HAP-1 (cell line): Measurements from ENCODE around the gene GPR39.
A peak's percentile ranks its signal among the peaks of the same experiment; 100 is the strongest.
"Not testable (repeated sequence)": the region's sequence is repeated elsewhere in the genome, so short reads cannot be mapped to it uniquely, and the experiment has no call there.

Experiments used
- DNase-seq, 2 experiments: peaks; one replicate each; pipeline ENCODE4 v3.0.0-alpha.2; 2016 to 2020; ENCODE audit warnings: low spot score in 2 of 2
- H3K27me3 ChIP-seq: fragments of 250-450 bp; sonication (Bioruptor Pico); 2 replicates; pipeline ENCODE4 v1.5.1; 2020; ENCODE audit warnings: low read depth, mild to moderate bottlenecking, moderate library complexity
- H3K36me3 ChIP-seq: fragments of 250-450 bp; sonication (Bioruptor Pico); replicated peaks from 2 replicates; pipeline ENCODE4 v1.5.1; 2020; ENCODE audit warnings: mild to moderate bottlenecking
- H3K4me1 ChIP-seq: fragments of 250-450 bp; sonication (Bioruptor Pico); 2 replicates; pipeline ENCODE4 v1.5.1; 2020; ENCODE audit warnings: mild to moderate bottlenecking
- H3K4me3 ChIP-seq: fragments of 250-450 bp; sonication (Bioruptor Pico); 2 replicates; pipeline ENCODE4 v1.5.1; 2020; ENCODE audit warnings: mild to moderate bottlenecking, moderate library complexity
- H3K9me3 ChIP-seq: fragments of 250-450 bp; sonication (Bioruptor Pico); 2 replicates; pipeline ENCODE4 v1.5.1; 2020; ENCODE audit warnings: mild to moderate bottlenecking, moderate library complexity
- in situ Hi-C: fragments of 300-500 bp; cut with MboI; formaldehyde crosslinking; loops from 3 replicates; pipeline ENCODE4 v1.14.3; 2020; ENCODE audit warnings: low sequenced_read_pairs, inconsistent platforms, mixed read lengths

Gene GPR39

DNA sequence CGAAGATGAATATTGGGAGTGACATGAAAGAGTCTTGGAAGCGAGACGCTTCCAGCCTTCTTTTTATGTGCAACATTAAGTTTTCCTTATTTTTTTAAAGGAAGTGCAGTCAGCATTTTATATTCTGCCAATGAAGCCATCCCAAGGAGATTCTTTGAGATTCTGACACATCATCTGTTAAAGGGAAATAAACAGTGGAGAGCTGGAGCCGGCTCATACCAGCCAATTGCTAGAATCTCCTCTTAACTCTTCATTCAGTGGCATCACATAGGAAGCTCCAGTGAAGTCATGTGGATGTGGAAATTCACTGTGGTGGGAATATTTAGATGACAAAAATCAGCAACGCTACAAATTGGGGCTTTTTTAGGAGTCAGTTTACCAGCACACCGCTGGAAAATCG, 23.7 kb upstream of the GPR39 start:
- no peak overlapping the region for H3K4me3 ChIP-seq
- in situ Hi-C loops: no loop called here
- no peak for DNase-seq
- H3K9me3 ChIP-seq: no peaks in the 10 kb centered on the region
- no peaks in the 10 kb centered on the region for H3K36me3 ChIP-seq
- no peaks in the 10 kb centered on the region for H3K27me3 ChIP-seq
- H3K4me1 ChIP-seq: no peaks in the 10 kb centered on the region

DNA sequence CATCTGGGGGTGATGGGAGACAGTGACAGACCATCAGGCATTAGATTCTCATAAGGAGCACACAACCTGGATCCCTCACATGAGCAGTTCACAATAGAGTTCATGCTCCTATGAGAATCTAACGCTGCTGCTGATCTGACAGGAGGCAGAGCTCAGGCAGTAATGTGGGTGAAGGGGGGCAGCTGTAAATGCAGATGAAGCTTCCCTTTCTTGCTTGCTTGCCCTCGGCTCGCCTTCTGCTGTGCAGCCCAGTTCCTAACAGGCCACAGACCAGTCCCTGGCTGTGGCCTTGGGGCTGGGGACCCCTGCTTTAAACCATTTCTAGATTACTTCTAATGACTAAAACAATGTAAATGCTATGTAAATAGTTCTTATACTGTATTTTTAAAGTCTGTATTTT, 19.6 kb upstream of the GPR39 start:
- in situ Hi-C loops, H3K9me3 ChIP-seq, H3K4me3 ChIP-seq, H3K27me3 ChIP-seq, DNase-seq, H3K36me3 ChIP-seq, H3K4me1 ChIP-seq: not testable (repeated sequence)

DNA sequence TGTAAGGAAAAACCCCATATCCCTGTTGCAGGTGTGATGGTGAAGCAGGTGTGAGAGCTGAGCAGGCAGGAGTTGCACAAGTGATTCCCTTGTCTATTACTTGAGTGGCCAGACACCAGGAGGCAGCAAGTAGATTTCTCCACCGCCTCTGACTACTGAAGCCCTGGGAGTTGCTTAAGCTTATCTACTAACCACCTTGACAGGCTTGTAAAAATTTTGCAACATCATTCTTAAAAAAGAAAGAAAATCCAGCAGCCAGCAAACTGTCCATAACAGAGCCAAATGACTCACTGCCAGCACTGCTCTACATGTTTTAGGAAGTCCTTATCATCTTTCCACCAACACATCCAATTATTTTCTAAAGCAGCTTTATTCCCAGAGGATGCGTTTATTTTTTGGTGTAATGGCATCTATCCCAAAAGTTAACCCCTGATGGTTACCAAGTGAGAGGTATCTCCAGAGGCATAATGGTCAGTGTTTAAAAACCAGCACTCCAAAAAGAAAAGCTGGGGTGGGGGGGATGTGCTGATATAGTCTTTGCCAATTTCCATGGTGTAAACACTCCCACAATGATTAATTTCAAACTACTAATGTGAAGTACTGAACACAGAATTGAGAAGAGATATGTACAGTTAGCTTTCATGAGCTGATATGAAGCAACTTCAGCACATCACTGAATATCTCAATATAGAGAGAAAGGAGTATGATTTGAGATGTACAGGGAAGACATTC, 16.3 kb upstream of the GPR39 start:
- Histone ChIP-seq H3K36me3 (no peaks in the 10 kb centered on the region), H3K4me1 (no peaks in the 10 kb centered on the region), H3K4me3 (no peak overlapping the region), H3K27me3 (no peaks in the 10 kb centered on the region), H3K9me3 (no peaks in the 10 kb centered on the region)
- in situ Hi-C loops: no loop called here
- no peak for DNase-seq

- in situ Hi-C loops: no loop called here
- Histone ChIP-seq H3K4me1 (no peaks in the 10 kb centered on the region), H3K9me3 (no peaks in the 10 kb centered on the region), H3K27me3 (no peaks in the 10 kb centered on the region), H3K36me3 (no peaks in the 10 kb centered on the region), H3K4me3 (no peak overlapping the region)
- no peak for DNase-seq
These were observed 15.7 kb upstream of the GPR39 start for GRCh38 chr2:132400901-132401240.

DNA sequence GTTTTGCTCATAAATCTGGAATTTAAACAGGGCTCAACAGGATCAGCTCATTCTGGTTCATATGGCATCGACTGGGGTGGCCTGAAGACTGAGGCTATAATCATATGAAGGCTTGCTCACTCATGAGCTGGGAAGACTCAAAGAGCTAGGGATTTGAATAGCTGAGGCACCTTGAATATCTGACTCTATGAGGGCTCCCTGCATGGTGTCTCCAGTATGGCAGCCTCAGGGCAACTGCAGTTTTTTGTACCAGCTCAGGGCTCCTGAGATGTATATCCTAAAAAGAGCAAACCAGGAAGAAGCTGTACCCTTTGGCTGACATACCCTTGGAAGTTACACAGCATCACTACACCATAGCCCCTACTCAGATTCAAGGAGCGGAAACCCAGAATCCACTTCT, 15.3 kb upstream of the GPR39 start:
- H3K4me1 ChIP-seq: no peaks in the 10 kb centered on the region
- no peaks in the 10 kb centered on the region for H3K27me3 ChIP-seq
- in situ Hi-C loops: no loop called here
- no peaks in the 10 kb centered on the region for H3K36me3 ChIP-seq
- H3K9me3 ChIP-seq: no peaks in the 10 kb centered on the region
- no peak for DNase-seq
- no peak overlapping the region for H3K4me3 ChIP-seq

- Histone ChIP-seq H3K4me3 (no peak overlapping the region), H3K27me3 (no peaks in the 10 kb centered on the region), H3K9me3 (no peaks in the 10 kb centered on the region), H3K4me1 (no peaks in the 10 kb centered on the region), H3K36me3 (no peaks in the 10 kb centered on the region)
- DNase-seq: no peak
- in situ Hi-C loops: no loop called here
These were observed 13.5 kb upstream of the GPR39 start for GRCh38 chr2:132403146-132403545.

GRCh38 chr2:132404056-132404455, 12.5 kb upstream of the GPR39 start:
- no peak for DNase-seq
- H3K36me3 ChIP-seq: no peaks in the 10 kb centered on the region
- in situ Hi-C loops: no loop called here
- H3K9me3 ChIP-seq: no peaks in the 10 kb centered on the region
- no peaks in the 10 kb centered on the region for H3K27me3 ChIP-seq
- no peak overlapping the region for H3K4me3 ChIP-seq
- no peaks in the 10 kb centered on the region for H3K4me1 ChIP-seq

- H3K4me3 ChIP-seq: no peak overlapping the region
- no peaks in the 10 kb centered on the region for H3K27me3 ChIP-seq
- in situ Hi-C loops: no loop called here
- DNase-seq: no peak
- H3K9me3 ChIP-seq: no peaks in the 10 kb centered on the region
- no peaks in the 10 kb centered on the region for H3K36me3 ChIP-seq
- no peaks in the 10 kb centered on the region for H3K4me1 ChIP-seq
These were observed 8.8 kb upstream of the GPR39 start for GRCh38 chr2:132407784-132408183.

GRCh38 chr2:132412021-132412420, 4.6 kb upstream of the GPR39 start:
- Histone ChIP-seq H3K4me3 (no peak overlapping the region), H3K9me3 (no peaks in the 10 kb centered on the region), H3K4me1 (no peaks in the 10 kb centered on the region), H3K36me3 (no peaks in the 10 kb centered on the region), H3K27me3 (no peaks in the 10 kb centered on the region)
- DNase-seq: no peak
- in situ Hi-C loops: no loop called here

- Histone ChIP-seq H3K36me3 (no peaks in the 10 kb centered on the region), H3K4me1 (no peaks in the 10 kb centered on the region), H3K9me3 (no peaks in the 10 kb centered on the region), H3K27me3 (no peaks in the 10 kb centered on the region), H3K4me3 (no peak overlapping the region)
- in situ Hi-C loops: no loop called here
- DNase-seq: no peak
These were observed 2.5 kb upstream of the GPR39 start for GRCh38 chr2:132414081-132414480.

DNA sequence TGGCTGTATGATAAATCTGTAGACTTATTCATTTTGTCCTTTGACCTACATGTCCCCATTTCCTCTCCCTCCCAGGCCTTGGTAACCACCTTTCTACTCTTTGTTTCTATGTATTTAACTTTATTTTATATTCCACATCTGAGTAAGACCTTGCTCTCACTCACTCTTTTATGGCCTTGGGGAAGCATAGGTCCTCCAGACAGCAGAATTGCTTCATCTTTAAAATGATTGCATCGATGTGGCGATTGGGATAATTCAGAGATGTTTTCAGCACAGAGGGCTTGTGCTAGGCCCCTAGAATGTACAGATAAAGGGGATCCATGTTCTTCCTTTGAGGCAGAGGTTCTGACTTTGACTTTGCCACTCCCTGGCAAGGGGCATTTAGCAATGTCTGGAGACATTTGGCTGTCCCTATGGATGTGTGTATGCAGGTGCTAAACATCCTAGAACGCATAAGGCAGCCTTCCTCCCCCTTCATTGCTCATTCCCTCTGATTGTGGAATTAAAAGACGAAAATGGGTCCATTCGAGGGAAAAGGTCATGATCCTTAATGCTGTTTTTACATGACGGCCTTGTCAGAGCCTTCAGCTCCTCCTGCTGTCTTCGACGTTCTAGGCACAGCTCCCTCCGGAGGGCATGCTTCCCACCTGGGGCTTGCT, 1.2 kb upstream of the GPR39 start:
- no peaks in the 10 kb centered on the region for H3K4me1 ChIP-seq
- H3K9me3 ChIP-seq: no peaks in the 10 kb centered on the region
- no peaks in the 10 kb centered on the region for H3K36me3 ChIP-seq
- no peaks in the 10 kb centered on the region for H3K27me3 ChIP-seq
- in situ Hi-C loops: no loop called here
- DNase-seq: no peak
- H3K4me3 ChIP-seq: no peak overlapping the region

GRCh38 chr2:132415915-132416722, 486 bp upstream of the GPR39 start:
- no peaks in the 10 kb centered on the region for H3K36me3 ChIP-seq
- peak in 1 of 2 experiments; percentile 26 for DNase-seq
- no peaks in the 10 kb centered on the region for H3K9me3 ChIP-seq
- no peaks in the 10 kb centered on the region for H3K4me1 ChIP-seq
- H3K27me3 ChIP-seq: no peaks in the 10 kb centered on the region
- in situ Hi-C loops: no loop called here
- H3K4me3 ChIP-seq: peak overlapping the region; percentile 12

DNA sequence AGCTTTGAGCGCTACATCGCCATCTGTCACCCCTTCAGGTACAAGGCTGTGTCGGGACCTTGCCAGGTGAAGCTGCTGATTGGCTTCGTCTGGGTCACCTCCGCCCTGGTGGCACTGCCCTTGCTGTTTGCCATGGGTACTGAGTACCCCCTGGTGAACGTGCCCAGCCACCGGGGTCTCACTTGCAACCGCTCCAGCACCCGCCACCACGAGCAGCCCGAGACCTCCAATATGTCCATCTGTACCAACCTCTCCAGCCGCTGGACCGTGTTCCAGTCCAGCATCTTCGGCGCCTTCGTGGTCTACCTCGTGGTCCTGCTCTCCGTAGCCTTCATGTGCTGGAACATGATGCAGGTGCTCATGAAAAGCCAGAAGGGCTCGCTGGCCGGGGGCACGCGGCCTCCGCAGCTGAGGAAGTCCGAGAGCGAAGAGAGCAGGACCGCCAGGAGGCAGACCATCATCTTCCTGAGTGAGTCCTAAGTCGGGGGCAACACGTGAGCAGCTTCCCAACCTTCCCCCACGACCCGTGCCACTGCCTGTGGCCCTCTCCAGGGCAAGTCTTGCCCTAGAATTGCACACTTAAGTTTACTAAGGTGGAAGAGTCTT, 928 bp downstream of the GPR39 start:
- no peaks in the 10 kb centered on the region for H3K36me3 ChIP-seq
- no peak for DNase-seq
- H3K9me3 ChIP-seq: no peaks in the 10 kb centered on the region
- no peaks in the 10 kb centered on the region for H3K27me3 ChIP-seq
- no peak overlapping the region for H3K4me3 ChIP-seq
- in situ Hi-C loops: no loop called here
- H3K4me1 ChIP-seq: no peaks in the 10 kb centered on the region

DNA sequence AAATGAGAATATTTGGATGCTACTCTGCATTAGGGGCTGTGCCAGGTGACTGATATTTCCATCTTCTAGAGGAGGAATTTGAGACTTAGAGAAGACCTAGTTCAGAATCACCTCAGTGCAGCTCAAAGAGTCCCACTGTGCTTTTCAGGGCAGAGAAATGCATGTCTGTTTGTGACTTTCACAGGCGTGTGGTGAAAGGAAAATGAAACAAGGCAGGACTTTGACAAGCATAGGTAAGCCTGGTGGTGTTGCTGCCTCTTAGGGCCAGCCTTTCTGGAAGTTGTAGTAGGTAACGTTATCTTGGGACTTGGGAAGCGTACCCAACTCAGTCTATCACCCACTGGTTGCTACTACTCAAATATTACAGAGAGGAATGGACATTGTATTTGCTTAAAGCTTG, 2.6 kb downstream of the GPR39 start:
- in situ Hi-C loops: no loop called here
- H3K4me3 ChIP-seq: no peak overlapping the region
- no peak for DNase-seq
- H3K36me3 ChIP-seq: no peaks in the 10 kb centered on the region
- H3K4me1 ChIP-seq: no peaks in the 10 kb centered on the region
- no peaks in the 10 kb centered on the region for H3K27me3 ChIP-seq
- H3K9me3 ChIP-seq: no peaks in the 10 kb centered on the region
